Skin epidermis (tissue), 12 donors: ENCODE measurements around the gene KDELR3.
A peak's percentile ranks its signal among the peaks of the same experiment; 100 is the strongest.

Experiments
- H3K27ac ChIP-seq, 21 experiments: fragments of 200-600 bp; sonication (generic) in 11 of 21; one replicate each; pipeline ENCODE4 v1.5.0; 2020; ENCODE audit warnings: mild to moderate bottlenecking in 3 of 21, inconsistent platforms in 2 of 21, moderate library complexity in 2 of 21
- H3K4me3 ChIP-seq, 7 experiments: fragments of 200-600 bp; sonication (generic) in 2 of 7; one replicate each; pipeline ENCODE4 v1.5.0; 2020; ENCODE audit warnings: inconsistent platforms in 2 of 7, mild to moderate bottlenecking in 2 of 7, moderate library complexity in 1 of 7

The KDELR3 gene

DNA sequence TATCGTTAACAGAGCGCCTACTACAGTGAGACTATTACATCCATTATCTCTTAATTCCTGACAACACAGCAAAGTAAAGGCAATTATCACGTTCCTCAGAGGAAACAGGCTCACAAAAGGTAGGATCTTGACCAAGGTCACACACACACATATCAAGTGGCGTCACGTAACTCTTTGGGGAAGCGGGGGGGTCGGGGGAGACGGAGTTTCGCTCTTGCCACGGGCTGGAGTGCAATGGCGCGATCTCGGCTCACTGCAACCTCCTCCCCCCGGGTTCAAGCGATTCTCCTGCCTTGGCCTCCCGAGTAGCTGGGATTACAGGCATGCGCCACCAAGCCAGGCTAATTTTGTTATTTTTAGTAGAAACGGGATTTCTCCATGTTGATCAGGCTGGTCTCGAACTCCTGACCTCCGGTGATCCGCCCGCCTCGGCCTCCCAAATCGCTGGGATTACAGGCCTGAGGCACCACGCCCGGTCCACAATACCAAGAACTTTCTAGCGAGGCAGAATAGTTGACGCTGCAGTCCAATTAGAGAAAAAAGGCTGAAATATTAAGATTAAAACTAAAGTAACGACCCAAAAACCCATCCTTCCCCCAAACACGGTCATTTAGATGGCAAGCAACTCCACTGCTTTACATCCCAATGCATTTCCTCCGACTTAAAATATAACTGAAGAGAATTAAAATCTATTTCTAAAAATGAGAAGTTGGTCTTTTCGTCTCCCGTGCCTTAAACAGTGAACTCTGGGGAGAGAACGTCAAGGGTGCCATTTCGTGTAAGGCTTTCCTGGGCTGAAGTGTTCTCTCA, 37.0 kb downstream of the KDELR3 start:
- peak overlapping the region; percentile 68 to 97 (median 87) for H3K4me3 ChIP-seq
- H3K27ac ChIP-seq: peak overlapping the region; percentile 89 to 100 (median 100)

DNA sequence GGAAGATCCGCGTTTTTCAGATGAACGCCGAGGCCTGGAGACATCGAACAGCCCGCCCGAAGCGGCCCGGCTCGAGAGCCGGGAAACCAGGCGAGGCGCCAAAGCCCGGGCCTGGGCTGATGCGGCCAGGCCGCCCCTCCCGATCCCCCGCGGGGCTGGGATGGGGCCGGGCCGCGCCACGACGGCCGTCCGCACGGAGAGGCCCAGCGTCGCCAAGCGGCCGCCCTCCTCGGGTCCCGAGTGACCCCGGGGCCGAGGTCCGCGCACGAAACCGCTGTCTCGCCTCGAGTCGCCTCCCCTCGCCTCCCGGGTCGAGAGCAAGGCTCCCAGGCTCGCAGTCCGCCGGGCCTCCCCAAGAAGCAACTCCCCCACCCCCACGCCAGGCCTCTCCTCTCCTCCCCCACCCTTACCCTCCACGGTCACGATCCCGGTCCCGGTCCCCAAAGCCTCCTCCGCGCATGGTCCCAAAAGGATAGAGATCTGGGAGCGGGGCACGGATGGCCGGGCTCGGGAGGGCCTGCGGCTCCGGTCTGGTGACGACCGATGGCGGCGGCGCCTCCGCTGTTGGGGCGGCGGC, 37.7 kb downstream of the KDELR3 start:
- peak overlapping the region; percentile 89 to 100 (median 100) for H3K27ac ChIP-seq
- peak overlapping the region; percentile 68 to 97 (median 87) for H3K4me3 ChIP-seq

DNA sequence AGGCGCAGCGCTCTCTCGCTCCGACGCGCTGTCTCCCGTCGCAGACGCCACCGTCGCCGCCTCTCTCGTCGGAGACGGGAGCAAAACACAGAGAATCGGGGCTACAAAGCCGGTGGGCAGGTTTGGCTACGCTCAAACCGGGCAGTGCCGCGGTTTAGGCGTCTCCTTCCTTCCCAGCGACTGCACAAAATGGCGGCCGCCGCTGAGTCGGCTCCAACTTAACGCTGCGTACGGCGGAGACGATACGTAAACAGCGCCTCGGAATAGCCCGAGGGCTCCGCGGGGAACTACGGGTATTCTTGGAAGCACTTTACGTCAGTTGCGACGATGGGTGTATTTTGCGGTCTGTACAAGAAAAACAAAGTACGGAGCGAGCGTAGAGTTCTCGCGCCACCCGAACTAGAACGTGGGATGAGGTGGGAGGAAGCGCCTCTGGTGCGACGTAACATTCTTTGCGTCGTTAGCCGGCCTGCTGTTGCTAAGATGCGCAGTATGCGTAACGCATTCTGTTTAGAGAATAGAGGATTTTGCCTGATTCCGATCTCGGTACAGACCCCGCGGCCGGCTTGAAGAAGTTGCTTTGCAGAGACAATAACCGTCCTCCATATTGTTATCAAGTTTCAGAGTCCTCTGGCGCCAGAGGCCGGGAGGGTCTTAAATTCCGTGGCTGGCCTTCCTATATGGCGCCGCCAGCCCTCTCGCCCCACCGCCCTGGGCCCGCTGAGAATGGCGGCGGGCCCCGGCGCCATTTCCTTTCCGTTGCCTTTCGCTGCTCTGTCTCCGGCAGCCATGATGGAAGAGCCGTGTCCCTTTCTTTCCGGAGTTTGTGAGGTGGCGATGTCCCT, 38.4 kb downstream of the KDELR3 start, which contains the start of gene DDX17:
TSS of gene DDX17 (minus strand) at position 194 of the 845 bp plus-strand sequence.
- H3K4me3 ChIP-seq: peak within 1 kb of the TSS; percentile 68 to 97 (median 87)

DNA sequence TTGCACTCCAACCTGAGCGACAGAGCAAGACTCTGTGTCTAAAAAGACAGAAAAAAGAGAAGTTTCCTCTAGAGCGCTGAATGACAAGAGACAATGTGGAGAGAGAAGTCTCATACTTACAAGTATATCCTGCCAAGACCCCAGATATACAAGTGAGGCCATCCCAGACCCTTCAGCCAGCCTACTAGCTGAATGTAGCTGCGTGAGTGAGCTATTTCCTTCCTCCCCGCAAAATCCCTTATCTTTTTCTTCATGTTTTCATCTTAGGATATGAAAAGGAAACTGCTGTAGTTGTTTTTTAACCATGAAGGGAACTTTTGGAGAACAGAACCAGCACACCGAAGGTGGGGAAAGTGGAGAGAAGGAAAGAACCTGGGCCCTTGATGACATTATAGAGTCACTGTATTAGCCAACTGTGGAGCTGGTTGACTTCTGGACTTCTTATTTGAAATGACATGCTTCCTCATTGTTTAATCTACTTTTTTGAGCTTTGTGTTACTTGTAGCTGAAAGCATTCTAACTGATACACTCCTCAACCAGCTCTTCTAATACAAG, 42.6 kb downstream of the KDELR3 start:
- Histone ChIP-seq H3K4me3 (no peak overlapping the region), H3K27ac (no peak overlapping the region)

More for the DNA sequence above, 38.4 kb downstream of the KDELR3 start, which contains the start of gene DDX17:
- H3K27ac ChIP-seq: peak within 1 kb of the TSS; percentile 89 to 100 (median 100)

DNA sequence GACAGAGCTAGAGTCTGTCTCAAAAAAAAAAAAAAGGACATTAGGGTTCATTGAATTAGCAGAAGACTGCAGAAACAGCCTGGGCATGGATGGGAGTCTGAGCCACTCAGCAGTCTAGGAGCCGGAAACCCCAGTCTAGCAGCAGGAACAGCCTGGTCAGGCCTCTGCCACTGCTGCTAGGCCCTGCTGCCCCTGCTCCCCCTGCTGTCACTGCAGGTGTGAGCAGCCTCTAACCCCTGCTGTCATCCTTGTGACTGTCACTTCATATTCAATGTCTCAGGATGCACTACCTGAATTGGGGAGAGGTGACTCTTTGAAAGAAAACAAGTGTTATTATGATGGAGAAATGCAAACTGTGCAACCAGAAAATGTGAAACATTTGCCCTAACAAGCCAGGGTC, 45.2 kb downstream of the KDELR3 start:
- Histone ChIP-seq H3K4me3 (no peak overlapping the region), H3K27ac (no peak overlapping the region)

DNA sequence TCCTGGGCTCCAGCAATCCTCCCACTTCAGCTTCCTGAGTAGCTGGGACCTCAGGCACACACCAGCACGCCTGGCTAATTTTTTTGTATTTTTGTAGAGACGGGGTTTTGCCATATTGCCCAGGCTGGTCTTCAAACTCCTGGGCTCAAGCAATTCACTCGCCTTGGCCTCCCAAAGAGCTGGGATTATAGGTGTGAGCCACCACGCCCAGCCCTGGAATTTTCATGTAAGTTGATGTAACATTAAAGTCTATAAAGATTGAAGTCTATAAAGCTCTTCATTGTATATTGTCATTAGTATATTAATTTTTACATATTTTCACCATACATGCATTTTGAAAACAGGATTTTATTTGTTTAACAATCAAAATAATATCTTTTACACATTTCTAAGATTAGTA, 50.7 kb downstream of the KDELR3 start:
- H3K4me3 ChIP-seq: no peak overlapping the region

DNA sequence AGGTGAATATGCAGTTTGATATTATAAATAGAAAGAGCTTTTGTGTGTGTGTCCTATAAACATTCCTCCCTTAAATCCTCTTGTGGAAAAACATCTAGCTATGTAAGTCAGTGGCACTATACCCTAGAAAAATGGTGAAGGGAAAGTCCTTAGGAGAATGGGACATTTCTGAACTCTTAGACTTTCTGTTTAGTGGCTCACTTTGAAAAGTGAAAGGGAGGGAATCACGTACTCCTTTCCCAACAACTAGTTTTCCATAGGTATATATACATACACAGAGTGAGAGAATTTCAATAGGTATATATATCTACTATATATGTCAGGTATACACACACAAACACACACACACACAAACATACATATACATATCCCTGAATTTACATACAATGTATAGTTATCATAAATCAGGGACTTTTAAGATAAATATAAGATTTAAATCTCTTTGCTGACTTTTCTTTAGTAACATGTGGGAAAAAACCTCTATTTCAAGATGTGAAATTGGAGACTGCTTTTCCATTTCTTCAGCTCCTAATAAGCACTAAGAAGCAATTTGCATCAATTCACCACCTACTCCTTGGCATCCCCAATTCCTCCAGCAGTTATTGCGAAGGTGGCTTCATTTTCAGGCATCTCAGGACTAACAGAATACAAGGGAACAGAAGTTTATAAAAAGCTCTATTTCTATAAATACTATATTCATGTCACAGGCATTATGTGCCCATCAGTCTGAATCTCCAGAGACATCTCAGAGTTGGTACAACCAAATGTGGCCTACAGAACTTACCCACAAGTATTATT, 51.8 kb downstream of the KDELR3 start:
- H3K27ac ChIP-seq: no peak overlapping the region
- no peak overlapping the region for H3K4me3 ChIP-seq

More for the DNA sequence above, 50.7 kb downstream of the KDELR3 start:
- no peak overlapping the region for H3K27ac ChIP-seq

DNA sequence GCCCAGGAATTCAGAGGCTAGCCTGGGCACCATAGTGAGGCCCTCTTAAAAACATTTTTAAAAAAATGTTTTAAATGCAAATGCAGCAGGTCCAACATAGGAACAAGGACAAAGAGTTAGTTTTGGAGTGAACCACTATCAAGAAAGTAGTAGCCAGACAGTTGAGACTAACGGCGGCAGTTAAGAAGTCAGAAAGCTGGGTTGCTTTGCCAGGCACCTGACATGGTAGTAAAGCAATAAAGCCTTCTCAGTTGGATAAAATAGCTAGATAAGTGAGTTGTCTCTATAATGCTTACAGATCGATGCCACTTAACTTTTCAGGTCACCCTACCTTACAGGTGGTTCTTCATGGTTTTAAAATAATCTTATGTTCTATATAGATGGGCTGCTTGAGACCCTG, 55.1 kb downstream of the KDELR3 start:
- Histone ChIP-seq H3K4me3 (no peak overlapping the region), H3K27ac (no peak overlapping the region)

DNA sequence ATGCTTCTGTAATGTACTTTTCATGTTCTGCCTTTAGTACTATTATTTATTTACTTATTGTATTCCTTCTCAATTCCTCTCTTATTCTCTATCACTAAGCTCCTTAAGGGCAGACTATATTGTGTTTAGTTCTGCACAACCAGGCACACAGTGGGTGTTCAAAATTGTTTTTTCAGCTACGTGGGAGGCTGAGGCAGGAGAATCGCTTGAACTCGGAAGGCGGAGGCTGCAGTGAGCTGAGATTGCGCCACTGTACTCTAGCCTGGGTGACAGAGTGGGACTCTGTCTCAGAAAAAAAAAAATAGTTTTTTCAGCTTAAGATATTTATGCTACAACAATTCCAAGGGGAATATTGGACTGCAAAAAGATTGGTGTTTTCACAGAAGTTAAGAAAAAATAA, 55.6 kb downstream of the KDELR3 start:
- Histone ChIP-seq H3K4me3 (no peak overlapping the region), H3K27ac (no peak overlapping the region)

DNA sequence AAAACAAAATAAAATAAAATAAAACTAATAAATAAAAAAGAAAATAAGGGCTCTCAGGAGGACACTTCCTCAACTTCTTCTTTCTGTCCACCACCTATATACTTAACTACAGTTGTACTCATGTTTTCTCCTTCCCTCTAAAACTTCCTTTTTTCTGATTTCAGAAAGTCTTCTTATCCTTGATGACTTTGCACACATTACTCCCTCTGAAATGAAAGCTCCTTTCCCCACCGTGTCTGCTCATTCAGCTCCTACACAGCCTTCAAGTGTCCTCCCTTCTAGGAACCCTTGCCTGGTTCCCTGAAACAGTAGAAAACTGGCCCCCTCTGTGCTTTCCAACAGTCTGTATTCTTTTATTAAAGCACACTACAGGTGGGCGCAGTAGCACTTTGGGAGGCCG, 56.5 kb downstream of the KDELR3 start:
- H3K4me3 ChIP-seq: no peak overlapping the region
- H3K27ac ChIP-seq: no peak overlapping the region

DNA sequence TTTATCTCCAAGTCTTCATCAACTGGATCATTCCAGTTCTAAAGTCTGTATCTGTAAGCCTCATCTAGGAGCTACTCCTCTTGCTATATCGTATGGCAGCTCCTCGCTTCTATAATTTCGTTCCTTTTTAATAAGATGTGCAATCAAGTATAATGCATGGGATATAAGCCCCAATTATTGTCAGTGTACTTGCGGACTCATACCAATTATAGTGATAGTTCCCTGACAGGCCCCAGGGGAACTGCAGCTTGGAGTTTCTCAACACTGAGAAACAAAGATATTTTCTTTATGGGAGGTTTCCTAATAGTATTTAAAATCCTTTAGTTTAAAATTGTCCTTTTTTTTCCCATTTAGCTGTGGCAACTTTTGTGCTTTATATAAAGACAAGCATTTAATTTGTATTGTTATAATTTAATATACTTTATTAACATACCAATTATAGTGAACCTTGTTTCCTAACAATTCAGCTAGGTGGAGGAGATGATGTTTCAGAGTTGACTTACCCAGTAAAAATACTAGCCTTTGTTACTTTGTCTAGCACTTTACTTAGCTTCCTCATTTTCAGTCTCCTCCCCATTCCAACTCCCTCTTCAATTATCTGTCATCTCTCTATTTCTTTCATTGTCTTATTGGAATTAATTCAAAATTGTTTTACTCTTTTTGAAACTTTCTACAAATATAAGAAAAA, 63.5 kb downstream of the KDELR3 start:
- Histone ChIP-seq H3K4me3 (no peak overlapping the region), H3K27ac (peak overlapping the region in 1 of 21 experiments; percentile 47)
